Endothelial cell (in vitro differentiated cells): ENCODE results near the gene RPA1. TPM values are rescaled to one million over a fixed set of nuclear protein-coding genes. Genes with fewer than 3 reads are reported as not detected.

Experiments used
- DNase-seq: peaks from one replicate; pipeline ENCODE4 v3.0.0; 2021; ENCODE audit warnings: low spot score
- H3K27ac Mint-ChIP-seq: one replicate; pipeline ENCODE4 v1.8.0; 2021; ENCODE audit warnings: mixed read lengths, inconsistent platforms; ENCODE audit not compliant: unreplicated experiment
- H3K27me3 Mint-ChIP-seq: one replicate; pipeline ENCODE4 v1.8.0; 2021; ENCODE audit warnings: mild to moderate bottlenecking, moderate library complexity, mixed read lengths, inconsistent platforms; ENCODE audit not compliant: unreplicated experiment
- H3K36me3 Mint-ChIP-seq: one replicate; pipeline ENCODE4 v1.8.0; 2021; ENCODE audit warnings: mild to moderate bottlenecking, low read depth, mixed read lengths, inconsistent platforms; ENCODE audit not compliant: unreplicated experiment
- H3K4me1 Mint-ChIP-seq: one replicate; pipeline ENCODE4 v1.8.0; 2021; ENCODE audit warnings: mild to moderate bottlenecking, mixed read lengths, inconsistent platforms; ENCODE audit not compliant: unreplicated experiment
- H3K4me3 Mint-ChIP-seq: one replicate; pipeline ENCODE4 v1.8.0; 2021; ENCODE audit warnings: mild to moderate bottlenecking, mixed read lengths, inconsistent platforms; ENCODE audit not compliant: unreplicated experiment
- H3K9me3 Mint-ChIP-seq: one replicate; pipeline ENCODE4 v1.8.0; 2021; ENCODE audit warnings: mixed read lengths, inconsistent platforms; ENCODE audit not compliant: unreplicated experiment
- CTCF ChIP-seq: fragments of 200-600 bp; sonication (generic); IDR thresholded peaks from one replicate; pipeline ENCODE4 v1.5.0; 2021; ENCODE audit warnings: antibody characterized with exemption; ENCODE audit not compliant: unreplicated experiment
- total RNA-seq: library from RNA; stranded (reverse); fragmentation: NEBNext Ultra II Directional; extraction: Animal tissue kit (Norgen Biotek cat#: 25700); gene quantifications from one replicate; pipeline ENCODE4 v1.2.1, GENCODE V29; 2021; ENCODE audit not compliant: unreplicated experiment

The RPA1 gene
- total RNA-seq, 1 donor from 2014 or later = 105 TPM

- DNase-seq = no peak
- Mint-ChIP-seq H3K9me3 (no peaks in the 10 kb centered on the region), H3K27me3 (no peaks in the 10 kb centered on the region), H3K36me3 (peaks cover 7% of the 10 kb centered on the region), H3K4me3 (no peak overlapping the region), H3K4me1 (no peaks in the 10 kb centered on the region), H3K27ac (no peak overlapping the region)
- no peak for TF ChIP-seq CTCF
These were observed 19.2 kb upstream of the RPA1 start for GRCh38 chr17:1810450-1811103.

DNA sequence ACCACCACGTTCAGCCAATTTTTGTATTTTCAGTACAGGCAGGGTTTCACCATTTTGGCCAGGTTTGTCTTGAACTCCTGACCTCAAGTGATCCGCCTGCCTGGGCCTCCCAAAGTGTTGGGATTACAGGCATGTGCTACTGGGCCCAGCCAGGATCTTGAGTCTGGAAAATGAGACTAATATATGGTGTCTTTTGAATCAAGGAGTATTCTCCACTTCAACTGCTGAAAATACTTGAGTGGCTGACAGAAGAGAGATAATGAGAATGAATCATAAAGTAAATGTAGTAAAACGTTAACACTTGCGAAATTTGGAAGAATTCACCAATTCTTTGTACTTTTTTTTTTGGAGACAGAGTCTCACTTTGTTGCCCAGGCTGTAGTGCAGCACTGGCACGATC, 16.7 kb upstream of the RPA1 start:
- H3K4me1 Mint-ChIP-seq = no peaks in the 10 kb centered on the region
- DNase-seq = no peak
- no peak overlapping the region for H3K4me3 Mint-ChIP-seq
- TF ChIP-seq CTCF = no peak
- no peak overlapping the region for H3K27ac Mint-ChIP-seq
- no peaks in the 10 kb centered on the region for H3K9me3 Mint-ChIP-seq
- peaks cover 10% of the 10 kb centered on the region for H3K36me3 Mint-ChIP-seq
- H3K27me3 Mint-ChIP-seq = no peaks in the 10 kb centered on the region

DNA sequence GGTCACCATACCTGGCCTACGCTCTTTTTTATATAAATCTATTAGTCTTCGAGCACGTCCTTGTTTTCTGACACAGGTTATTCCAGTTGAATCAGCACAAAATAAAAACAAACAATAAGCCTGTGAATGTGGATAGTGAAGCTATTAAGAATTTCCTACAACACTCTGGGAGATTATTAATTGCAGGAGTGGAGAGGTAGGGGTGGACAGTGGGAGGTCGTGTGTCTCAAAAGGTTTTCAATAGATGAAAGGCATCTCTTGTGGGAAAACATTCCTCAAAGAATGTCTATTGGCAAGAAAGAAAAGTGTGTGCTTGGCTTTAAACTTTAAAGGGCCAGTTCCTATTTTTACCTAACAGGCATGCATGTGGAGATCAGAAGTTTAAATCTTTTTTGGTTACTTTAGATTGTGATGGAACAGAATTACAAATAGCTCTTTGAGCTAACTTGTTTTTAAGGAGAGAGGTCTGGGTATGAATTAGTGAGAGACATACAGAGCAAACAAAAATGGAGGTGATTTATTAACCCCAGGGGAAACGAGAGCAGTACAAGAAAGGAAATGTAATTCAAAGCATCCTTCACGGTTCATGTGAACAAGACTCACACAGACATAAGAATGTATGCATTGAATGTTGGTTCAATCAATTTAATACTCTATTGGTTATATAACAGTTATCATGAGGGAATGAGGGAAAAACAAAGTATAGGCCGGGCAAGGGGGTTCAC, 9.1 kb upstream of the RPA1 start:
- Mint-ChIP-seq H3K4me1 (peaks cover 5% of the 10 kb centered on the region), H3K27ac (no peak overlapping the region), H3K9me3 (no peaks in the 10 kb centered on the region), H3K27me3 (peaks cover 1% of the 10 kb centered on the region), H3K4me3 (no peak overlapping the region), H3K36me3 (peaks cover 15% of the 10 kb centered on the region)
- DNase-seq = no peak
- no peak for TF ChIP-seq CTCF

- H3K4me1 Mint-ChIP-seq = peaks cover 26% of the 10 kb centered on the region
- DNase-seq = no peak
- no peak for TF ChIP-seq CTCF
These were observed 601 bp upstream of the RPA1 start for GRCh38 chr17:1829216-1829591.

DNA sequence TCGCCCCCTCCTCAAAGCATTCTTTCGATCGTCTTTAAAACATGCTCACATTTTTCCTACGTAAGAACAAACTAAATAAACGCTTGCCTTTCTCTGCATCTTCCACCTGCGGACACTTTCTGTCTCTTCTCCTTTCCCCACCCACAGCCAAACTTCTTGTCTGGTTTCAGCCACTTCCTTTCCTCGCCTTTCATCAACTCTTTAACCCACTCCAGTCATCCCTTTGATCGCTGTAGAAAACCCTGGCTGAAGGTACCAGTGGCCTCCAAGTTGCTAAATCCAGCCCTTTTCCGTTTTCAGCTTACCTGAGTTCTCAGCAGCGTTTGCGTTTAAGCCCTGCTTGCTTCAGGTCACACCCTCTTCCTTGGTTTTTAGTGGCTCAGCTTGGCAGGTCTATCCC, 483 bp downstream of the RPA1 start:
- Mint-ChIP-seq H3K27me3 (peaks cover 11% of the 10 kb centered on the region), H3K4me1 (peaks cover 26% of the 10 kb centered on the region), H3K9me3 (no peaks in the 10 kb centered on the region), H3K4me3 (peak overlapping the region; percentile 100), H3K27ac (peak overlapping the region; percentile 86), H3K36me3 (peaks cover 8% of the 10 kb centered on the region)
- no peak for TF ChIP-seq CTCF
- no peak for DNase-seq

More at GRCh38 chr17:1829216-1829591, 601 bp upstream of the RPA1 start:
- Mint-ChIP-seq H3K36me3 (peaks cover 10% of the 10 kb centered on the region), H3K27me3 (peaks cover 11% of the 10 kb centered on the region), H3K4me3 (peak overlapping the region; percentile 92), H3K9me3 (no peaks in the 10 kb centered on the region), H3K27ac (peak overlapping the region; percentile 17)
